H1 (cell line): ENCODE results near the gene PFKFB3. TPM values are rescaled to one million over a fixed set of nuclear protein-coding genes. Genes with fewer than 3 reads are reported as not detected.

Experiments
- CTCF ChIA-PET: fragments of 300-600 bp; sonication (Branson Sonifier 250); formaldehyde crosslinking; loops from one replicate; lab custom pipeline; 2021; ENCODE audit not compliant: partially characterized antibody; lab: Charles Lee
- POLR2A ChIA-PET: fragments of 300-600 bp; sonication (Branson Sonifier 250); formaldehyde crosslinking; loops from one replicate; lab custom pipeline; 2021; ENCODE audit warnings: inconsistent platforms; ENCODE audit not compliant: partially characterized antibody; lab: Charles Lee
- DNase-seq, 2 experiments: peaks; one replicate each; pipeline versions ENCODE4 v3.0.0 to v3.0.0-alpha.2; 2010 to 2022; ENCODE audit warnings: low spot score in 2 of 2, low read depth in 1 of 2, mixed read lengths in 1 of 2
- FAIRE-seq: peaks from 2 replicates; lab custom pipeline; 2011; peaks lifted over from hg19 to GRCh38; lab: Jason Lieb, UNC
- H2AFZ ChIP-seq: 2 replicates; pipeline ENCODE4 v1.8.1; 2012; ENCODE audit warnings: low read length, inconsistent platforms
- H2AK5ac ChIP-seq: 2 replicates; pipeline ENCODE4 v1.6.1; 2013; ENCODE audit warnings: low read depth, low read length
- H2BK120ac ChIP-seq: replicated peaks from 2 replicates; pipeline ENCODE3; 2013; ENCODE audit warnings: low read depth, low read length, inconsistent platforms
- H2BK12ac ChIP-seq: 2 replicates; pipeline ENCODE4 v1.6.1; 2013; ENCODE audit warnings: low read depth, low read length
- H2BK15ac ChIP-seq: 2 replicates; pipeline ENCODE4 v1.6.1; 2013; ENCODE audit warnings: low read length
- H2BK20ac ChIP-seq: 2 replicates; pipeline ENCODE4 v1.6.1; 2013; ENCODE audit warnings: low read length
- H2BK5ac ChIP-seq: 2 replicates; pipeline ENCODE4 v1.6.1; 2013; ENCODE audit warnings: low read depth, low read length
- H3K14ac ChIP-seq: 2 replicates; pipeline ENCODE4 v1.6.1; 2013; ENCODE audit warnings: inconsistent platforms; ENCODE audit not compliant: insufficient read length
- H3K18ac ChIP-seq: 2 replicates; pipeline ENCODE4 v1.6.1; 2013; ENCODE audit warnings: low read length; ENCODE audit errors: extremely low read depth
- H3K23ac ChIP-seq: 2 replicates; pipeline ENCODE4 v1.6.1; 2013; ENCODE audit warnings: inconsistent platforms; ENCODE audit not compliant: insufficient read length
- H3K23me2 ChIP-seq: 2 replicates; pipeline ENCODE4 v1.6.1; 2013; ENCODE audit warnings: low read depth, low read length
- H3K27ac ChIP-seq: 2 replicates; pipeline ENCODE4 v1.6.1; 2011; ENCODE audit warnings: low read depth, low read length, inconsistent platforms
- H3K27me3 ChIP-seq, 4 experiments: replicated peaks in 1 of 4; 1 replicate in 1 of 4; 2 replicates in 3 of 4; pipeline versions ENCODE4 v1.6.1 to v1.8.1; 2011 to 2013; ENCODE audit warnings: low read length in 3 of 4, mild to moderate bottlenecking in 3 of 4, inconsistent platforms in 2 of 4, mixed read lengths in 2 of 4, moderate library complexity in 1 of 4; ENCODE audit not compliant: control insufficient read depth in 3 of 4, insufficient read depth in 3 of 4; ENCODE audit errors: extremely low read depth in 1 of 4
- H3K36me3 ChIP-seq, 4 experiments: 2 replicates each; pipeline versions ENCODE4 v1.6.1 to v1.8.1; 2011 to 2013; ENCODE audit warnings: mild to moderate bottlenecking in 4 of 4, low read length in 3 of 4, moderate library complexity in 2 of 4, control low read depth in 1 of 4, inconsistent platforms in 1 of 4; ENCODE audit not compliant: insufficient read depth in 4 of 4, control insufficient read depth in 2 of 4
- H3K4ac ChIP-seq: replicated peaks from 2 replicates; pipeline ENCODE3; 2013; ENCODE audit warnings: low read length, low read depth, mixed read lengths, inconsistent platforms; ENCODE audit not compliant: insufficient read length
- H3K4me1 ChIP-seq, 4 experiments: replicated peaks in 1 of 4; 1 replicate in 1 of 4; 2 replicates in 3 of 4; pipeline versions ENCODE4 v1.6.1 to v1.8.1; 2011 to 2013; ENCODE audit warnings: low read length in 3 of 4, inconsistent platforms in 2 of 4, mixed read lengths in 1 of 4; ENCODE audit not compliant: insufficient read depth in 4 of 4, control insufficient read depth in 3 of 4
- H3K4me2 ChIP-seq, 2 experiments: 2 replicates each; pipeline versions ENCODE4 v1.6.1 to v1.8.1; 2011 to 2013; ENCODE audit warnings: low read depth in 2 of 2, low read length in 2 of 2, control low read depth in 1 of 2, inconsistent platforms in 1 of 2, mild to moderate bottlenecking in 1 of 2; ENCODE audit not compliant: insufficient read depth in 1 of 2
- H3K4me3 ChIP-seq, 4 experiments: fragments of 200-600, 300-600 bp in 1 of 4; sonication (generic), shearing (Covaris generic), sonication (Bioruptor Twin) in 1 of 4; 2 replicates each; pipeline versions ENCODE4 v1.5.1 to v1.8.1; 2011 to 2016; ENCODE audit warnings: low read length in 4 of 4, low read depth in 3 of 4, control low read depth in 2 of 4, inconsistent platforms in 2 of 4, mild to moderate bottlenecking in 2 of 4, mixed read lengths in 1 of 4, moderate library complexity in 1 of 4; ENCODE audit not compliant: insufficient read depth in 2 of 4; ENCODE audit errors: extremely low read depth in 1 of 4
- H3K56ac ChIP-seq: replicated peaks from 2 replicates; pipeline ENCODE3; 2013; ENCODE audit warnings: low read depth, mild to moderate bottlenecking, mixed read lengths, low read length, inconsistent platforms; ENCODE audit not compliant: insufficient read length
- H3K79me1 ChIP-seq: 2 replicates; pipeline ENCODE4 v1.6.1; 2013; ENCODE audit warnings: low read depth, low read length, control low read depth
- H3K79me2 ChIP-seq, 2 experiments: 2 replicates each; pipeline versions ENCODE4 v1.6.1 to v1.8.1; 2012 to 2013; ENCODE audit warnings: low read length in 2 of 2, mild to moderate bottlenecking in 2 of 2, inconsistent platforms in 1 of 2; ENCODE audit not compliant: insufficient read depth in 2 of 2, control insufficient read depth in 1 of 2
- H3K9ac ChIP-seq, 4 experiments: replicated peaks in 1 of 4; 1 replicate in 1 of 4; 2 replicates in 3 of 4; pipeline versions ENCODE4 v1.6.1 to v1.8.1; 2011 to 2013; ENCODE audit warnings: low read depth in 3 of 4, low read length in 3 of 4, control low read depth in 2 of 4, mild to moderate bottlenecking in 2 of 4, moderate library complexity in 2 of 4, inconsistent platforms in 1 of 4; ENCODE audit errors: extremely low read depth in 1 of 4
- H3K9me3 ChIP-seq, 2 experiments: 2 replicates each; pipeline versions ENCODE4 v1.6.1 to v1.8.1; 2012 to 2013; ENCODE audit warnings: mild to moderate bottlenecking in 2 of 2, moderate library complexity in 2 of 2, control low read depth in 1 of 2, inconsistent platforms in 1 of 2, low read depth in 1 of 2, low read length in 1 of 2, mixed read lengths in 1 of 2; ENCODE audit not compliant: insufficient read depth in 2 of 2
- H4K20me1 ChIP-seq, 2 experiments: replicated peaks in 1 of 2; 2 replicates each; pipeline versions ENCODE3 to v1.8.1; 2011 to 2013; ENCODE audit warnings: inconsistent platforms in 2 of 2, low read length in 2 of 2, mild to moderate bottlenecking in 1 of 2; ENCODE audit not compliant: insufficient read depth in 2 of 2, control insufficient read depth in 1 of 2
- H4K5ac ChIP-seq: 2 replicates; pipeline ENCODE4 v1.6.1; 2013; ENCODE audit warnings: low read length, low read depth, mixed read lengths, inconsistent platforms; ENCODE audit not compliant: insufficient read length
- H4K8ac ChIP-seq: 2 replicates; pipeline ENCODE4 v1.8.0; 2013; ENCODE audit warnings: mild to moderate bottlenecking, moderate library complexity, low read length, inconsistent platforms; ENCODE audit not compliant: insufficient read depth; ENCODE audit errors: extremely low read depth
- H4K91ac ChIP-seq: replicated peaks from 2 replicates; pipeline ENCODE3; 2013; ENCODE audit warnings: low read length, mixed read lengths, inconsistent platforms; ENCODE audit not compliant: insufficient read length
- CEBPB ChIP-seq: IDR thresholded peaks from 2 replicates; pipeline ENCODE4 v1.6.1; 2012; ENCODE audit warnings: low read depth, low read length
- HDAC2 ChIP-seq, 2 experiments: fragments of 300-600 bp in 1 of 2; sonication (generic) in 1 of 2; IDR thresholded peaks; 2 replicates each; pipeline ENCODE4 v1.6.1; 2011 to 2012; ENCODE audit warnings: low read depth in 2 of 2, low read length in 2 of 2, mild to moderate bottlenecking in 2 of 2, moderate library complexity in 2 of 2, borderline replicate concordance in 1 of 2, inconsistent platforms in 1 of 2
- MAX ChIP-seq: IDR thresholded peaks from 2 replicates; pipeline ENCODE4 v1.6.1; 2012; ENCODE audit warnings: inconsistent platforms
- NANOG ChIP-seq: IDR thresholded peaks from 2 replicates; pipeline ENCODE4 v1.6.1; 2011; ENCODE audit warnings: low read length, low read depth, mild to moderate bottlenecking, inconsistent platforms; ENCODE audit not compliant: insufficient read depth, poor library complexity, severe bottlenecking
- NRF1 ChIP-seq: IDR thresholded peaks from 2 replicates; pipeline ENCODE4 v1.6.1; 2011; ENCODE audit warnings: mild to moderate bottlenecking, low read depth, low read length, improper control_type of control experiment
- POU5F1 ChIP-seq: IDR thresholded peaks from 2 replicates; pipeline ENCODE4 v1.6.1; 2011; ENCODE audit warnings: low read depth, mild to moderate bottlenecking, low read length, moderate library complexity
- RFX5 ChIP-seq: IDR thresholded peaks from 2 replicates; pipeline ENCODE4 v1.6.1; 2011; ENCODE audit warnings: low read depth, low read length, improper control_type of control experiment, borderline replicate concordance
- SP4 ChIP-seq: IDR thresholded peaks from 2 replicates; pipeline ENCODE4 v1.6.1; 2012; ENCODE audit warnings: low read length, inconsistent platforms
- WGBS, 2 experiments: shearing (Covaris generic) in 1 of 2; methylation state at CpG; one replicate each; pipeline versions ENCODE4 v1.1.6 to v1.1.7; 2013 to 2015; ENCODE audit warnings: low lambda C conversion rate in 2 of 2, mixed read lengths in 2 of 2, inconsistent platforms in 1 of 2, low coverage in 1 of 2, missing lambda C conversion rate in 1 of 2; ENCODE audit not compliant: insufficient replicate concordance in 2 of 2, insufficient coverage in 1 of 2, insufficient read length in 1 of 2; ENCODE audit errors: extremely low coverage in 1 of 2, missing lambda C conversion rate in 1 of 2; 5-methylcytosine and 5-hydroxymethylcytosine counted together
- polyA plus RNA-seq, 7 experiments: library from polyadenylated mRNA; depleted of rRNA in 3 of 7; stranded (reverse) in 5 of 7; unstranded in 2 of 7; fragments of >200 nt in 5 of 7; fragments of 200-250 nt in 2 of 7; gene quantifications; 1 replicate in 5 of 7; 2 replicates in 1 of 7; 4 replicates in 1 of 7; pipeline versions ENCODE4 v1.2.1 to v1.2.3, GENCODE V29; 2011 to 2013; ENCODE audit warnings: missing spikeins in 2 of 7, mixed read lengths in 2 of 7
- total RNA-seq: library from RNA; stranded (reverse); fragmentation: NEBNext Ultra II Directional; extraction: Animal tissue kit (Norgen Biotek cat#: 25700); gene quantifications from 2 replicates; pipeline ENCODE4 v1.2.1, GENCODE V29; 2021

PFKFB3 gene
- total and polyA plus RNA-seq, 2 of the 8 experiments (the other 6 are each of a cell fraction or from before 2014, with no cell fraction given): 15.6 to 32.0 TPM

- H2BK15ac ChIP-seq: no peak overlapping the region
- no peaks in the 10 kb centered on the region for H3K9me3 ChIP-seq
- no peak for DNase-seq
- H2BK12ac ChIP-seq: no peak overlapping the region
- H3K23me2 ChIP-seq: no peaks in the 10 kb centered on the region
- no peaks in the 10 kb centered on the region for H4K20me1 ChIP-seq
- no peak overlapping the region for H3K56ac ChIP-seq
- H3K36me3 ChIP-seq: no peaks in the 10 kb centered on the region
- H3K14ac ChIP-seq: no peak overlapping the region
- H3K23ac ChIP-seq: no peak overlapping the region
- no peak overlapping the region for H3K9ac ChIP-seq
- H3K79me1 ChIP-seq: no peaks in the 10 kb centered on the region
- no peak overlapping the region for H4K91ac ChIP-seq
- H4K8ac ChIP-seq: no peak overlapping the region
- H3K4ac ChIP-seq: no peak overlapping the region
- WGBS, 2 experiments: 96% methylated on average over 7 of the region's 7 CpGs; no CpG with 5 or more reads in 1 of the 2 experiments
- CTCF ChIA-PET: interaction anchor here (0.9 kb wide), 1 partner anchor 92 kb away, joined by 3 read pairs; no protein-coding TSS in a partner anchor
- H2AFZ ChIP-seq: no peak overlapping the region
- H2BK20ac ChIP-seq: no peak overlapping the region
- no peak overlapping the region for H3K4me3 ChIP-seq
- TF ChIP-seq POU5F1 (no peak), NANOG (no peak), RFX5 (no peak), CEBPB (no peak), MAX (no peak), HDAC2 (IDR thresholded peaks at IDR 0.05; ENCODE audit: borderline replicate concordance in 1 of 2, low read depth in 2 of 2, low read length in 2 of 2) (no peak), NRF1 (no peak), SP4 (no peak)
- H3K18ac ChIP-seq: no peak overlapping the region
- no peak overlapping the region for H3K27ac ChIP-seq
- peaks cover 0 to 4% (median 2%) of the 10 kb centered on the region in 4 experiments; a peak in 3 of 7 replicates for H3K4me1 ChIP-seq
- no peaks in the 10 kb centered on the region for H3K27me3 ChIP-seq
- no peak overlapping the region for H4K5ac ChIP-seq
- H2AK5ac ChIP-seq: no peak overlapping the region
- H2BK5ac ChIP-seq: no peak overlapping the region
- no peak for FAIRE-seq
- POLR2A ChIA-PET: no interaction called here
- H3K79me2 ChIP-seq: no peaks in the 10 kb centered on the region
- H3K4me2 ChIP-seq: no peak overlapping the region
- no peak overlapping the region for H2BK120ac ChIP-seq
These were observed 71.8 kb downstream of the PFKFB3 start for GRCh38 chr10:6274484-6274883.
